Stimulated activated CD4-positive, alpha-beta T cell treated with anti-CD3 and anti-CD28 coated beads, Interleukin-2, amount 100 ng/mL, for 48 hours (primary cell): Measurements from ENCODE around the gene MOSMO.

Source experiments
- DNase-seq, 2 donors: peaks; one replicate each; pipeline ENCODE4 v3.0.0-alpha.2; 2020

Gene MOSMO

GRCh38 chr16:22052980-22053379 is 45.1 kb downstream of the MOSMO start:
- no peak for DNase-seq

GRCh38 chr16:22053921-22054341 is 46.0 kb downstream of the MOSMO start:
- no peak for DNase-seq

GRCh38 chr16:22054847-22055590 is 47.1 kb downstream of the MOSMO start:
- no peak for DNase-seq

GRCh38 chr16:22055881-22056280 is 48.0 kb downstream of the MOSMO start:
- DNase-seq, result no peak

- DNase-seq, result no peak
These were observed 56.1 kb downstream of the MOSMO start for GRCh38 chr16:22063888-22064467.

- DNase-seq, result no peak
These were observed 57.3 kb downstream of the MOSMO start for GRCh38 chr16:22065252-22065651.

- no peak for DNase-seq
These were observed 62.7 kb downstream of the MOSMO start for GRCh38 chr16:22070361-22071330.

GRCh38 chr16:22071331-22071910 is 63.5 kb downstream of the MOSMO start:
- no peak for DNase-seq

- DNase-seq, result no peak
These were observed 65.4 kb downstream of the MOSMO start for GRCh38 chr16:22073350-22073749.

- no peak for DNase-seq
These were observed 67.3 kb downstream of the MOSMO start for GRCh38 chr16:22075043-22075757.

GRCh38 chr16:22075776-22076175 is 67.9 kb downstream of the MOSMO start:
- no peak for DNase-seq

- DNase-seq, result peak; percentile 73 to 76
These were observed 69.9 kb downstream of the MOSMO start for GRCh38 chr16:22077700-22078313.

- DNase-seq, result no peak
These were observed 70.7 kb downstream of the MOSMO start for GRCh38 chr16:22078656-22079055.

GRCh38 chr16:22081050-22081449 is 73.1 kb downstream of the MOSMO start:
- no peak for DNase-seq

- DNase-seq, result no peak
These were observed 78.5 kb downstream of the MOSMO start for GRCh38 chr16:22086440-22086839.

GRCh38 chr16:22088642-22089041 is 80.7 kb downstream of the MOSMO start:
- no peak for DNase-seq

- no peak for DNase-seq
These were observed 82.0 kb downstream of the MOSMO start for GRCh38 chr16:22089910-22090309.

GRCh38 chr16:22091721-22092120 is 83.8 kb downstream of the MOSMO start:
- DNase-seq, result no peak

- no peak for DNase-seq
These were observed 84.4 kb downstream of the MOSMO start, which contains the start of gene VWA3A for GRCh38 chr16:22092143-22092933. VWA3A (plus strand) TSS chr16:22092541; CDS start chr16:22092638, 97 bp downstream.

GRCh38 chr16:22093331-22093730 is 85.4 kb downstream of the MOSMO start:
- DNase-seq, result no peak

GRCh38 chr16:22093996-22094395 is 86.1 kb downstream of the MOSMO start:
- DNase-seq, result no peak
